ENCODE data around the gene SUSD1. TPM values are rescaled to one million over a fixed set of nuclear protein-coding genes. Genes with fewer than 3 reads are reported as not detected.
"Not testable (repeated sequence)": the region's sequence is repeated elsewhere in the genome, so short reads cannot be mapped to it uniquely, and the experiment has no call there.

SUSD1 gene
- total RNA-seq, 1 donor from 2014 or later, result 35.9 TPM

- DNase-seq (ENCODE audit: low read depth in 2 of 2), result no peak
These were observed 44.1 kb downstream of the SUSD1 start for GRCh38 chr9:112130997-112131396.

GRCh38 chr9:112130347-112130746, 44.8 kb downstream of the SUSD1 start:
- DNase-seq (ENCODE audit: low read depth in 2 of 2), result no peak

- DNase-seq (ENCODE audit: low read depth in 2 of 2), result no peak
These were observed 45.9 kb downstream of the SUSD1 start for GRCh38 chr9:112129246-112129645.

GRCh38 chr9:112128399-112128798, 46.7 kb downstream of the SUSD1 start:
- not testable (repeated sequence) for DNase-seq (ENCODE audit: low read depth in 2 of 2)

- no peak for DNase-seq (ENCODE audit: low read depth in 2 of 2)
These were observed 47.8 kb downstream of the SUSD1 start for GRCh38 chr9:112127281-112127680.

GRCh38 chr9:112125951-112126388, 49.1 kb downstream of the SUSD1 start:
- no peak for DNase-seq (ENCODE audit: low read depth in 2 of 2)

GRCh38 chr9:112124156-112124555, 50.9 kb downstream of the SUSD1 start:
- DNase-seq (ENCODE audit: low read depth in 2 of 2), result no peak

- no peak for DNase-seq (ENCODE audit: low read depth in 2 of 2)
These were observed 53.5 kb downstream of the SUSD1 start for GRCh38 chr9:112121633-112122032.

- DNase-seq (ENCODE audit: low read depth in 2 of 2), result no peak
These were observed 54.6 kb downstream of the SUSD1 start for GRCh38 chr9:112120439-112120925.

GRCh38 chr9:112120030-112120341, 55.1 kb downstream of the SUSD1 start:
- no peak for DNase-seq (ENCODE audit: low read depth in 2 of 2)

GRCh38 chr9:112119225-112120029, 55.7 kb downstream of the SUSD1 start:
- no peak for DNase-seq (ENCODE audit: low read depth in 2 of 2)

- no peak for DNase-seq (ENCODE audit: low read depth in 2 of 2)
These were observed 57.1 kb downstream of the SUSD1 start for GRCh38 chr9:112118009-112118408.

- no peak for DNase-seq (ENCODE audit: low read depth in 2 of 2)
These were observed 58.9 kb downstream of the SUSD1 start for GRCh38 chr9:112115970-112116753.

- no peak for DNase-seq (ENCODE audit: low read depth in 2 of 2)
These were observed 60.0 kb downstream of the SUSD1 start for GRCh38 chr9:112115109-112115508.

- DNase-seq (ENCODE audit: low read depth in 2 of 2), result peak; percentile 11 to 57
These were observed 62.0 kb downstream of the SUSD1 start for GRCh38 chr9:112112941-112113681.

GRCh38 chr9:112112519-112112918, 62.6 kb downstream of the SUSD1 start:
- peak; percentile 10 to 88 for DNase-seq (ENCODE audit: low read depth in 2 of 2)

GRCh38 chr9:112111461-112111860, 63.6 kb downstream of the SUSD1 start:
- no peak for DNase-seq (ENCODE audit: low read depth in 2 of 2)

GRCh38 chr9:112110777-112111113, 64.4 kb downstream of the SUSD1 start:
- no peak for DNase-seq (ENCODE audit: low read depth in 2 of 2)

- DNase-seq (ENCODE audit: low read depth in 2 of 2), result no peak
These were observed 64.9 kb downstream of the SUSD1 start for GRCh38 chr9:112110094-112110776.

GRCh38 chr9:112104901-112105300, 70.2 kb downstream of the SUSD1 start:
- no peak for DNase-seq (ENCODE audit: low read depth in 2 of 2)

GRCh38 chr9:112104401-112104800, 70.7 kb downstream of the SUSD1 start:
- DNase-seq (ENCODE audit: low read depth in 2 of 2), result no peak

- DNase-seq (ENCODE audit: low read depth in 2 of 2), result no peak
These were observed 71.7 kb downstream of the SUSD1 start for GRCh38 chr9:112103405-112103804.
